ENCODE data around the gene SLC18B1. TPM values are rescaled to one million over a fixed set of nuclear protein-coding genes. Genes with fewer than 3 reads are reported as not detected.
A peak's percentile ranks its signal among the peaks of the same experiment; 100 is the strongest.
"Not testable (repeated sequence)": the region's sequence is repeated elsewhere in the genome, so short reads cannot be mapped to it uniquely, and the experiment has no call there.

SLC18B1 gene
- total and polyA plus RNA-seq, 8 donors, result 4.4 to 10.9 (median 7.2) TPM

- intact Hi-C loops (cut with DNase I), result no loop called here
- Histone ChIP-seq H3K27me3 (no peaks in the 10 kb centered on the region), H3K4me3 (no peak overlapping the region), H3K9me3 (no peaks in the 10 kb centered on the region), H3K4me1 (no peaks in the 10 kb centered on the region), H3K36me3 (no peaks in the 10 kb centered on the region), H3K27ac (peak overlapping the region in 1 of 4 donors; percentile 3)
- DNase-seq, result no peak
- FAIRE-seq, result no peak
- no peak for TF ChIP-seq CTCF (IDR thresholded peaks at IDR 0.05)
- no peak for ATAC-seq
- 95% methylated on average over 4 of the region's 4 CpGs for WGBS, 2 donors
Measured at GRCh38 chr6:132789396-132789776, 9.1 kb downstream of the SLC18B1 start.

GRCh38 chr6:132788658-132789395 is 9.6 kb downstream of the SLC18B1 start:
- ATAC-seq (no peak), FAIRE-seq (no peak), DNase-seq (no peak)
- H3K9me3 ChIP-seq, result no peaks in the 10 kb centered on the region
- intact Hi-C loops (cut with DNase I), result no loop called here
- WGBS, 2 donors, result 86 to 92% methylated on average over 6 of the region's 6 CpGs
- no peaks in the 10 kb centered on the region for H3K4me1 ChIP-seq
- H3K27me3 ChIP-seq, result no peaks in the 10 kb centered on the region
- no peak for TF ChIP-seq CTCF (IDR thresholded peaks at IDR 0.05)
- no peak overlapping the region for H3K4me3 ChIP-seq
- H3K36me3 ChIP-seq, result no peaks in the 10 kb centered on the region
- peak overlapping the region in 1 of 4 donors; percentile 3 for H3K27ac ChIP-seq

GRCh38 chr6:132785936-132786335 is 12.5 kb downstream of the SLC18B1 start:
- no peak overlapping the region for H3K4me3 ChIP-seq
- no peaks in the 10 kb centered on the region for H3K4me1 ChIP-seq
- no peak for DNase-seq
- no peaks in the 10 kb centered on the region for H3K27me3 ChIP-seq
- 90 to 96% methylated on average over 7 of the region's 7 CpGs for WGBS, 2 donors
- no peak for TF ChIP-seq CTCF (IDR thresholded peaks at IDR 0.05)
- no peak for FAIRE-seq
- no peak overlapping the region for H3K27ac ChIP-seq
- H3K9me3 ChIP-seq, result no peaks in the 10 kb centered on the region
- ATAC-seq, result no peak
- no peaks in the 10 kb centered on the region for H3K36me3 ChIP-seq
- intact Hi-C loops (cut with DNase I), result no loop called here

GRCh38 chr6:132780770-132781371 is 17.6 kb downstream of the SLC18B1 start:
- Histone ChIP-seq H3K27ac (no peak overlapping the region), H3K9me3 (no peaks in the 10 kb centered on the region), H3K4me1 (no peaks in the 10 kb centered on the region), H3K27me3 (no peaks in the 10 kb centered on the region), H3K4me3 (no peak overlapping the region), H3K36me3 (peaks cover 0 to 5% (median 0%) of the 10 kb centered on the region in 3 donors)
- peak in 1 of 4 donors; percentile 10 for TF ChIP-seq CTCF (IDR thresholded peaks at IDR 0.05)
- ATAC-seq (peak in 1 of 4 donors; percentile 44), DNase-seq (no peak), FAIRE-seq (no peak)
- 78 to 89% methylated on average over 2 of the region's 2 CpGs for WGBS, 2 donors
- intact Hi-C loops (cut with DNase I), result no loop called here

GRCh38 chr6:132777881-132778280 is 20.6 kb downstream of the SLC18B1 start:
- H3K36me3 ChIP-seq, H3K9me3 ChIP-seq, ATAC-seq, H3K4me1 ChIP-seq, H3K4me3 ChIP-seq, FAIRE-seq, DNase-seq, H3K27ac ChIP-seq, H3K27me3 ChIP-seq: not testable (repeated sequence)
- WGBS, 2 donors, result 91 to 92% methylated on average over 8 of the region's 8 CpGs
- intact Hi-C loops (cut with DNase I), result loop anchor here in 1 of 3 donors (10.0 kb wide), 1 partner anchor 243 kb away; the partner anchor contains the start of gene TAAR9

Data from pancreas (tissue), 10 donors.